COLO668 (cell line): ENCODE measurements around the gene RYR2.
"Not testable (repeated sequence)": the region's sequence is repeated elsewhere in the genome, so short reads cannot be mapped to it uniquely, and the experiment has no call there.

Experiments
- DNase-seq: peaks from one replicate; lab custom pipeline; 2025; ENCODE audit not compliant: unreplicated experiment; lab: John Stamatoyannopoulos, UW

RYR2 gene

GRCh38 chr1:237832858-237833257, 790.9 kb downstream of the RYR2 start:
- no peak for DNase-seq

GRCh38 chr1:237834048-237834447, 792.1 kb downstream of the RYR2 start:
- DNase-seq = no peak

- no peak for DNase-seq
Observed at GRCh38 chr1:237834461-237834860, 792.5 kb downstream of the RYR2 start.

GRCh38 chr1:237838320-237838719, 796.3 kb downstream of the RYR2 start:
- DNase-seq = no peak

- no peak for DNase-seq
Observed at GRCh38 chr1:237838904-237839534, 797.0 kb downstream of the RYR2 start.

GRCh38 chr1:237841485-237841884, 799.5 kb downstream of the RYR2 start:
- DNase-seq = no peak

- not testable (repeated sequence) for DNase-seq
Observed at GRCh38 chr1:237843516-237843915, 801.5 kb downstream of the RYR2 start.

- DNase-seq = peak; percentile 81
Observed at GRCh38 chr1:237851210-237851845, 809.3 kb downstream of the RYR2 start.

- DNase-seq = no peak
Observed at GRCh38 chr1:237852342-237852741, 810.4 kb downstream of the RYR2 start.

GRCh38 chr1:237857455-237857854, 815.5 kb downstream of the RYR2 start:
- no peak for DNase-seq

- DNase-seq = no peak
Observed at GRCh38 chr1:237858992-237859391, 817.0 kb downstream of the RYR2 start.

- DNase-seq = no peak
Observed at GRCh38 chr1:237861944-237862343, 820.0 kb downstream of the RYR2 start.

- DNase-seq = no peak
Observed at GRCh38 chr1:237863234-237863633, 821.2 kb downstream of the RYR2 start.

GRCh38 chr1:237864338-237865244, 822.6 kb downstream of the RYR2 start:
- peak; percentile 78 for DNase-seq

GRCh38 chr1:237867380-237867888, 825.5 kb downstream of the RYR2 start:
- no peak for DNase-seq

- no peak for DNase-seq
Observed at GRCh38 chr1:237868817-237869600, 827.0 kb downstream of the RYR2 start.

- DNase-seq = no peak
Observed at GRCh38 chr1:237873487-237874211, 831.7 kb downstream of the RYR2 start.

GRCh38 chr1:237875291-237875690, 833.3 kb downstream of the RYR2 start:
- DNase-seq = no peak

- DNase-seq = no peak
Observed at GRCh38 chr1:237877631-237878030, 835.6 kb downstream of the RYR2 start.

GRCh38 chr1:237878406-237878805, 836.4 kb downstream of the RYR2 start:
- DNase-seq = no peak
